ENCODE data around the gene SLC2A13.

DNA sequence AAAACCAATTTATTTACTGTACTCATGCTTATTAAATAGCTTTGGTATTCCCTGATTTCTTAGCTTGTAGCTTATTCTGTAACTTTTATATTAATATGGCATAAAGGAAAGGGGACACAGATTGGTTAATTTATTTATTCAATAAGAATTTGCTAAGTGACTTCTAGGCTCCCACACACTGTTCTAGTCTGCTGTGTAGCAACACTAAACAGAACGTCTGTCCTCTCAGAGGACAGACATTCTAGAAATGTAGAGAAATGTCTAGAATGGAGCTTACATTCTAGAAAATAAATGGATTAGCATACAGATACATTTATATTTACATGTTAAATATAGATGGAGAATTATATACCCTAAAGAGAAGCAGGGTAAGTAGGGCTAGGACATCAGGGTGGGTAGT lies 301.4 kb downstream of the SLC2A13 start:
- TF ChIP-seq, protein P1, sequence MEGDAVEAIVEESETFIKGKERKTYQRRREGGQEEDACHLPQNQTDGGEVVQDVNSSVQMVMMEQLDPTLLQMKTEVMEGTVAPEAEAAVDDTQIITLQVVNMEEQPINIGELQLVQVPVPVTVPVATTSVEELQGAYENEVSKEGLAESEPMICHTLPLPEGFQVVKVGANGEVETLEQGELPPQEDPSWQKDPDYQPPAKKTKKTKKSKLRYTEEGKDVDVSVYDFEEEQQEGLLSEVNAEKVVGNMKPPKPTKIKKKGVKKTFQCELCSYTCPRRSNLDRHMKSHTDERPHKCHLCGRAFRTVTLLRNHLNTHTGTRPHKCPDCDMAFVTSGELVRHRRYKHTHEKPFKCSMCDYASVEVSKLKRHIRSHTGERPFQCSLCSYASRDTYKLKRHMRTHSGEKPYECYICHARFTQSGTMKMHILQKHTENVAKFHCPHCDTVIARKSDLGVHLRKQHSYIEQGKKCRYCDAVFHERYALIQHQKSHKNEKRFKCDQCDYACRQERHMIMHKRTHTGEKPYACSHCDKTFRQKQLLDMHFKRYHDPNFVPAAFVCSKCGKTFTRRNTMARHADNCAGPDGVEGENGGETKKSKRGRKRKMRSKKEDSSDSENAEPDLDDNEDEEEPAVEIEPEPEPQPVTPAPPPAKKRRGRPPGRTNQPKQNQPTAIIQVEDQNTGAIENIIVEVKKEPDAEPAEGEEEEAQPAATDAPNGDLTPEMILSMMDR (IDR thresholded peaks at IDR 0.05) = no peak
- TF ChIP-seq EP300 (IDR thresholded peaks at IDR 0.05) (no peak), POLR2AphosphoS5 (IDR thresholded peaks at IDR 0.05) (no peak)
